H1 (cell line): Measurements from ENCODE around the gene ZNF830. TPM values are rescaled to one million over a fixed set of nuclear protein-coding genes. Genes with fewer than 3 reads are reported as not detected.

Source experiments
- POU5F1 ChIP-seq: IDR thresholded peaks from 2 replicates; pipeline ENCODE4 v1.6.1; 2011; ENCODE audit warnings: low read depth, mild to moderate bottlenecking, low read length, moderate library complexity
- RNF2 ChIP-seq: fragments of 200-900, 300-1000 bp; sonication (generic); IDR thresholded peaks from 2 replicates; pipeline ENCODE4 v1.7.1; 2016; ENCODE audit warnings: borderline replicate concordance, low read depth, mild to moderate bottlenecking, antibody characterized with exemption, low read length; ENCODE audit not compliant: poor library complexity, severe bottlenecking; ENCODE audit errors: missing control alignments
- SIX5 ChIP-seq: IDR thresholded peaks from 2 replicates; pipeline ENCODE4 v1.6.1; 2011; ENCODE audit warnings: mild to moderate bottlenecking, low read depth, low read length
- polyA plus RNA-seq, 7 experiments: library from polyadenylated mRNA; depleted of rRNA in 3 of 7; stranded (reverse) in 5 of 7; unstranded in 2 of 7; fragments of >200 nt in 5 of 7; fragments of 200-250 nt in 2 of 7; gene quantifications; 1 replicate in 5 of 7; 2 replicates in 1 of 7; 4 replicates in 1 of 7; pipeline versions ENCODE4 v1.2.1 to v1.2.3, GENCODE V29; 2011 to 2013; ENCODE audit warnings: missing spikeins in 2 of 7, mixed read lengths in 2 of 7
- total RNA-seq: library from RNA; stranded (reverse); fragmentation: NEBNext Ultra II Directional; extraction: Animal tissue kit (Norgen Biotek cat#: 25700); gene quantifications from 2 replicates; pipeline ENCODE4 v1.2.1, GENCODE V29; 2021

ZNF830 gene
- total and polyA plus RNA-seq, 2 of the 8 experiments (the other 6 are each of a cell fraction or from before 2014, with no cell fraction given) = 4.2 to 19.9 TPM

- TF ChIP-seq POU5F1 = no peak
- TF ChIP-seq RNF2 = no peak
- no peak for TF ChIP-seq SIX5
- TF ChIP-seq, all 59 proteins: peak for 0
Observed at GRCh38 chr17:34979153-34979552, 17.8 kb downstream of the ZNF830 start (continued).
